Right lobe of liver (tissue), 6 donors: Measurements from ENCODE around the gene DIAPH1. TPM values are rescaled to one million over a fixed set of nuclear protein-coding genes. Genes with fewer than 3 reads are reported as not detected.

Source experiments
- ATAC-seq, 4 donors: fragments of 200-7000 bp; cut with Tn5 transposase; one replicate each; pipeline ENCODE4 v1.9.1; 2020; ENCODE audit warnings: mild to moderate bottlenecking in 4 of 4, moderate library complexity in 4 of 4
- DNase-seq, 3 donors: peaks; one replicate each; pipeline ENCODE4 v3.0.0-alpha.2; 2020
- H3K27ac ChIP-seq, 3 donors: fragments of 200-600 bp; one replicate each; pipeline ENCODE4 v1.8.0; 2022
- H3K27me3 ChIP-seq, 2 donors: fragments of 200-600 bp; one replicate each; pipeline ENCODE4 v1.8.0; 2022
- H3K36me3 ChIP-seq, 4 donors: fragments of 200-600 bp; sonication (generic) in 1 of 4; one replicate each; pipeline versions ENCODE4 v1.5.1 to v1.8.0; 2017 to 2022; ENCODE audit warnings: control low read depth in 1 of 4
- H3K4me1 ChIP-seq, 4 donors: fragments of 200-600 bp; sonication (generic) in 1 of 4; one replicate each; pipeline versions ENCODE4 v1.5.1 to v1.8.0; 2017 to 2022; ENCODE audit warnings: control low read depth in 1 of 4
- H3K4me3 ChIP-seq, 3 donors: fragments of 200-600 bp; one replicate each; pipeline ENCODE4 v1.8.0; 2022
- H3K9me3 ChIP-seq, 4 donors: fragments of 200-600 bp; sonication (generic) in 1 of 4; one replicate each; pipeline versions ENCODE4 v1.5.1 to v1.8.0; 2017 to 2022; ENCODE audit warnings: control low read depth in 1 of 4
- POLR2A ChIP-seq: fragments of 450-650 bp; IDR thresholded peaks from one replicate; pipeline ENCODE4 v1.6.1; 2017; ENCODE audit warnings: antibody characterized with exemption, mild to moderate bottlenecking
- whole genome bisulfite sequencing: methylation state at CpG from one replicate; pipeline ENCODE4 v1.1.6; 2018; ENCODE audit warnings: low coverage, low lambda C conversion rate; ENCODE audit not compliant: insufficient coverage; ENCODE audit errors: missing lambda C conversion rate; 5-methylcytosine and 5-hydroxymethylcytosine counted together
- intact Hi-C, 2 donors: fragments of 100-400 bp; cut with DNase I; formaldehyde crosslinking; loops; one replicate each; pipeline versions ENCODE4 v1.11.2 to v1.14.1; 2022
- total RNA-seq, 6 experiments: library from RNA; depleted of rRNA in 2 of 6; stranded (reverse); fragments of >200 nt in 2 of 6; fragmentation: NEBNext Ultra II Directional in 3 of 6; extraction: Animal tissue kit (Norgen Biotek cat#: 25700) in 3 of 6; gene quantifications; one replicate each; pipeline versions ENCODE4 v1.1.0 to v1.2.4, GENCODE V29; 2016 to 2023
- TF ChIP-seq, protein P1 (sequence below), 4 donors: fragments of 200-600 bp in 3 of 4; fragments of 450-650 bp in 1 of 4; IDR thresholded peaks; one replicate each; pipeline versions ENCODE4 v1.5.1 to v1.8.0; 2016 to 2022; ENCODE audit warnings: antibody characterized with exemption in 4 of 4, mild to moderate bottlenecking in 2 of 4
- donor health status: DM: no; HTN: yes; CAD: no.
- donor health status: DM: no; HTN: no; CAD: no.
- donor health status: DM: no; HTN: no; CAD: no.
- donor health status: DM: no; HTN: yes; CAD: no.
- donor health status: DM: no; HTN: yes; CAD: no.

The DIAPH1 gene
- total RNA-seq, 6 experiments from 2014 or later: 93.7 to 114 (median 107) TPM

DNA sequence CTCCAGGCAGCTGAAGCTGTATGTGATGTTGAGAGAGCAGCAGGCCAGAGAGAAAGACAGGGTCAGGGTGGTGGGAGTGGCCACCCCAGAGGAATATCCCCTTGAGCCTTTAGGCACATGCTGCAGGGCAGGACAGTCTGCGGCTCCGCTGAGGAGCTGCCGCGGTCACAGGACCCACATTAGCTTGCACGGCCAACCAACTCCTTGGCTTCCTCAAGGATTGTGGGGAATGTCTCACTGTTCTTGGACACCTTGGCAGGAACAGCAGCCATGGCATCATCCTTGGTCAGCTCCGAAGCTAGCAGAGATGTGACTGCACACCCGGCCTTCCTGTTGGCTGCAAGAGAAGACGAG lies 102.2 kb downstream of the DIAPH1 start:
- DNase-seq (no peak), ATAC-seq (no peak)
- WGBS: no CpG with 5 or more reads among the region's 8 CpGs
- Histone ChIP-seq H3K4me1 (peaks cover 0 to 11% (median 0%) of the 10 kb centered on the region in 4 donors), H3K36me3 (peaks cover 0 to 39% (median 12%) of the 10 kb centered on the region in 4 donors), H3K9me3 (no peaks in the 10 kb centered on the region), H3K27me3 (no peaks in the 10 kb centered on the region), H3K27ac (no peak overlapping the region), H3K4me3 (no peak overlapping the region)
- intact Hi-C loops: no loop called here
- TF ChIP-seq POLR2A: no peak
- TF ChIP-seq, protein P1, sequence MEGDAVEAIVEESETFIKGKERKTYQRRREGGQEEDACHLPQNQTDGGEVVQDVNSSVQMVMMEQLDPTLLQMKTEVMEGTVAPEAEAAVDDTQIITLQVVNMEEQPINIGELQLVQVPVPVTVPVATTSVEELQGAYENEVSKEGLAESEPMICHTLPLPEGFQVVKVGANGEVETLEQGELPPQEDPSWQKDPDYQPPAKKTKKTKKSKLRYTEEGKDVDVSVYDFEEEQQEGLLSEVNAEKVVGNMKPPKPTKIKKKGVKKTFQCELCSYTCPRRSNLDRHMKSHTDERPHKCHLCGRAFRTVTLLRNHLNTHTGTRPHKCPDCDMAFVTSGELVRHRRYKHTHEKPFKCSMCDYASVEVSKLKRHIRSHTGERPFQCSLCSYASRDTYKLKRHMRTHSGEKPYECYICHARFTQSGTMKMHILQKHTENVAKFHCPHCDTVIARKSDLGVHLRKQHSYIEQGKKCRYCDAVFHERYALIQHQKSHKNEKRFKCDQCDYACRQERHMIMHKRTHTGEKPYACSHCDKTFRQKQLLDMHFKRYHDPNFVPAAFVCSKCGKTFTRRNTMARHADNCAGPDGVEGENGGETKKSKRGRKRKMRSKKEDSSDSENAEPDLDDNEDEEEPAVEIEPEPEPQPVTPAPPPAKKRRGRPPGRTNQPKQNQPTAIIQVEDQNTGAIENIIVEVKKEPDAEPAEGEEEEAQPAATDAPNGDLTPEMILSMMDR (IDR thresholded peaks at IDR 0.05): no peak

DNA sequence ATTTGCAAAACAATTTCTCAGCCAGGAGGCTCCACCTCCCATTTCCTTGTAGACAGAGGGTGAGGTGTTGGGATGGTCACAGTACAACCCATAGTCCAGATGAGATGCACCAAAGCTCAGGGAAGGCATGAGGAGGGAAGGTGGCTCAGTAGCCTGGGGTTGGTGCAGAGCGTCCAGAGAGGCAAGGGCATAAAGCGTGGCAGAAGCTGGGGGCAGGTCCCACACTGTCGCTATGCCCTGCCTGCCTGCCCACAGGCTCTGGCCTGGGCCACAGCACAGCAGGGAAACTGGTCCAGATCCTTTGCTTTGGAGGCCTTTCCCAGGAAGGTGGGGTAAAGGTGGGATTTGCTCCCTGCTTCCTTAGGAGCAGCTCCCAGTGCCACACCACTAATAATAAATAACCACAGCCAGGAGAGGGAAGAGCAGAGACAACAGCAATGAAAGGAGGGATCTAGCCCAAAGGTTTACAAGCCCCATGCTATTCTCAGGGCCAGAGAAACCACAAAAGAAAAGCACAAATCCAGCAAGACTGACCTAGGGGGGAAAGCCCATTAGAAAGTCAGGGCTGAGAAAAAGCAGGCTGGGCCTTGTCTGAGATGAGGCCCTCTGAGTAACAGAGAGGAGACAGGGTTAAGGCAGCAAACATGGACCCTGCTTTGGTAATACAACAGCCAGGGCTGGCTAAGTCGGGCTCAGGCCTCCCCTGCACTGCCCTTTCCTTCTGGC lies 102.7 kb downstream of the DIAPH1 start:
- Histone ChIP-seq H3K27me3 (no peaks in the 10 kb centered on the region), H3K4me3 (no peak overlapping the region), H3K36me3 (peaks cover 0 to 35% (median 12%) of the 10 kb centered on the region in 4 donors), H3K27ac (no peak overlapping the region), H3K9me3 (no peaks in the 10 kb centered on the region), H3K4me1 (peaks cover 0 to 11% (median 0%) of the 10 kb centered on the region in 4 donors)
- ATAC-seq (no peak), DNase-seq (no peak)
- TF ChIP-seq, protein P1 (IDR thresholded peaks at IDR 0.05): no peak
- no peak for TF ChIP-seq POLR2A
- intact Hi-C loops: no loop called here
- WGBS: no CpG with 5 or more reads among the region's 4 CpGs

DNA sequence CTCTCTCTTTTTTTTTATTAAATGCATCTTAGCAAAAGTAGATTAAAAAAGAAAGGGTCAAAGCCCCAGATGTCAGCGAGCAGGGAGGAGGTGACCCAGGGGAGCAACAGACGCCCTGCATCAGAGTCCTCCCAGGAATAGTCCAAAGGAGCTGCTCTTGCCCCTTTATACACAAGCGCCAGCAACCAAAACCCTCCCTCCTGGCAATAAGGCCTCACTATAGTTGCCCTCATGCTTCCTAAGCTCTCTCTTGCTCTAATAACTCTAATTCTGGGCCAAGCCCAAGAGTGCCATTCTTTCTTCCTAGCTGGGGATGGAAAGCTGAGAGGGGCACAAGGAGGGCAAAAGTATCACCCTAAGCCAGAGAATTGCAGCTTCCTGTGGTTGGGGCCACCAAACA lies 103.7 kb downstream of the DIAPH1 start:
- 75% methylated on average over 1 of the region's 3 CpGs for WGBS
- intact Hi-C loops: no loop called here
- Histone ChIP-seq H3K27me3 (no peaks in the 10 kb centered on the region), H3K9me3 (no peaks in the 10 kb centered on the region), H3K4me1 (peaks cover 0 to 11% (median 0%) of the 10 kb centered on the region in 4 donors), H3K27ac (peak overlapping the region in 2 of 3 donors; percentile 21 to 51), H3K4me3 (no peak overlapping the region), H3K36me3 (peaks cover 0 to 32% (median 12%) of the 10 kb centered on the region in 4 donors)
- TF ChIP-seq, protein P1 (IDR thresholded peaks at IDR 0.05): no peak
- TF ChIP-seq POLR2A: no peak
- DNase-seq (no peak), ATAC-seq (no peak)

DNA sequence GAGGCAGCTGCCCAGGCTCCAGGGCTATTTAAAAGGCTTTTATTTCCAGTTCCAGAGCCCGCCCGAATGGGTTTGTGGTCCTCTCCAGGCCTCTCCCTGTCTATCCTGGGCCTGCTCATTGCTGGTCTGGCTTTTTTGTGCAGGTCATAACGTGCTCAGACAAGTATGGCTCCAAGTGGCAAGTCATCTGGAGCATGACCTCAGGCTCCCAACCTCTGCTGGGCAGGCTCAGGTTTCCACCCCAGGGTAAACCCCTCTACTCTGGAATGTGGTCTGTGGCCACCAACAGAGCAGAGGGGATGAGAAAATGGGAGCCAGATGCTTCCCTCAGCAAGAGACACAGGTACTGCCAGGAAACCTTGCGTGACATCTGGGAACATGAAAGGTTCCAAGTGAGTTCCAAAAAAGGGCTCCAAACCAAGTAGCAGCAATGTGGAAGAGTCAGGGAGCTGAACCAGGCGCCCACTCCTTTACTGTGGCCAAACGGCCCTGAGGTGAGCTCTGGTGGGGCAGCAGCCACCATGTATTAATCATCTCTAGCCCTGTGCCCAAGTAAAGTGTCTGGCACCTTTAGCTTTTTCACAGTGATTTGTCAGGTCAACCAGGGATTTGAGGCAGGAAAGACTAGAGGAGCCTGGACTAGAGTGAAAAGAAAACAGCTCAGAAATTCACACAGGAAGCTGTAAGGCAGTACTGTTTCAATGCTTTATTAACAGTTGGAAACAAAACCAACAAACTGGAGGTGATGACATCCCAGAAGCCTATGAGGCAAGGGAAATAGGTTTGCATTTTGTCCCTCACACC lies 104.3 kb downstream of the DIAPH1 start:
- TF ChIP-seq, protein P1 (IDR thresholded peaks at IDR 0.05): no peak
- no peak for TF ChIP-seq POLR2A
- Histone ChIP-seq H3K4me1 (peaks cover 0 to 11% (median 0%) of the 10 kb centered on the region in 4 donors), H3K9me3 (no peaks in the 10 kb centered on the region), H3K36me3 (peaks cover 0 to 26% (median 12%) of the 10 kb centered on the region in 4 donors), H3K27ac (peak overlapping the region; percentile 21 to 53 (median 51)), H3K27me3 (no peaks in the 10 kb centered on the region), H3K4me3 (no peak overlapping the region)
- no peak for DNase-seq
- intact Hi-C loops: no loop called here
- ATAC-seq: no peak
- WGBS: 50% methylated on average over 1 of the region's 6 CpGs
